Measurements from ENCODE around the gene AGL.
"Not testable (repeated sequence)": the region's sequence is repeated elsewhere in the genome, so short reads cannot be mapped to it uniquely, and the experiment has no call there.

The AGL gene

DNA sequence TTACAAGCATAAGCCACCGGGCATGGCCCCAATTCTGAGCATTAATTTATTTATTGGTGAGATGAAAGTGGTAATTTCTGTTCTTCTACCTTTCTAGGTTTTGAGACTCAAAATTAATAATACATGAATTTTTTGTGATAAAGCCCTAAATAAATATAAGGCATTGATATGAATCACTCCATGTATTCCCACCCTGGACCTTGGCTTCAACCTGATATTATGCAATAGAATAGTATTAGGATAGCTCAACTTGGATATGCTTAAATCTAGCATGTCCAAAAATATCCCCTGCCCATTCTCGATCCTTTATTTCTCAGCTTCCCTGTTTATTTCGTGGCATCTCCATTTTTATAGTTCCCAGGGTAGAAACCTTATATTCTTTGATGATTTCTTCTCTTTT lies 2.5 kb downstream of the AGL start:
- no peak for DNase-seq

DNA sequence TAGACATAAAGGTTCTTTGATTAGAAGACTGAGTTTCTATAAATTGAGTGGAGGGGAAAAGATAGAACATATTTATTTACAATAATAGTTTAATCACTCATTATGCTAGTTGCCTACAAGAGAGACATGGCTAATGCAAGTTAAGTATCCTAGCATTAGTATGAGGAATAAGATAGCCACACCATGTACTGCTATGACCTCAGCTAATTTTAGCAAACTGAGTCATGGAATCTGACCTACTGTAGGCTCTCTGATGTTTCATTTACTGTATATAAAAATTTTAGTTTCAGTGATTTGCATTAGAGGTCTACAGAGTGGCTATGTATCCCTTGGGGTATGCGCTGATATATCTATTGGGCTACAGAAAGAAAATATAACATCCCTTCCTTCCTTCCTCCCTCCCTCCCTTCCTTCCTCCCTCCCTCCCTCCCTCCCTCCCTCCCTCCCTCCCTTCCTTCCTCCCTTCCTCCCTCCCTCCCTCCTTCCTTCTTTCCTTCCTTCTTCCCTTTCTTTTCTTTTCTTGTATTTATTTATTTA lies 5.8 kb downstream of the AGL start:
- no peak for DNase-seq

DNA sequence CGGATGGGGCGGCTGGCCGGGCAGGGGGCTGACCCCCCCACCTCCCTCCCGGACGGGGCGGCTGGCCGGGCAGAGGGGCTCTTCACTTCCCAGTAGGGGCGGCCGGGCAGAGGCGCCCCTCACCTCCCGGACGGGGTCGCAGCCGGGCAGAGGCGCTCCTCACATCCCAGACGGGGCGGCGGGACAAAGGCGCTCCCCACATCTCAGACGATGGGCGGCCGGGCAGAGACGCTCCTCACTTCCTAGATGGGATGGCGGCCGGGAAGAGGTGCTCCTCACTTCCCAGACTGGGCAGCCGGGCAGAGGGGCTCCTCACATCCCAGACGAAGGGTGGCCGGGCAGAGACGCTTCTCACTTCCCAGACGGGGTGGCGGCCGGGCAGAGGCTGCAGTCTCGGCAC lies 6.9 kb downstream of the AGL start:
- not testable (repeated sequence) for DNase-seq

DNA sequence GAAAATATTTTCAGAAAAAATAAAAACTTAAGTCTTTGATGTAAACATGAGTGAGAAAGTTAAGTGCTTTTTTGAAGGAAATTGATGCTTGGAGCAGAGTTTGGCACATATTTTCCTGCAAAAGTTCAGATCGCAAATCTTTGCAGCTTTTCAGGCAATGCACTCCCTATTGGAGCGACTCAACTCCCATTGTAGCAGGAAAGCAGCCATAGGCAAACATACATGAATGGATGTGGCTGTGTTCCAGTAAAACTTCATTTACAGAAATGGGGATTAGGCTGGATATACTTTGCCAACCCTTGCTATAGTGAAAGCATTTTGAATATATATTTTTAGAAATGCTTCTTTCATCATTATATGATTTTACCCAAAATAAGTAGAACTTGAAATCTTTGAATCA lies 8.1 kb downstream of the AGL start:
- DNase-seq, result no peak

DNA sequence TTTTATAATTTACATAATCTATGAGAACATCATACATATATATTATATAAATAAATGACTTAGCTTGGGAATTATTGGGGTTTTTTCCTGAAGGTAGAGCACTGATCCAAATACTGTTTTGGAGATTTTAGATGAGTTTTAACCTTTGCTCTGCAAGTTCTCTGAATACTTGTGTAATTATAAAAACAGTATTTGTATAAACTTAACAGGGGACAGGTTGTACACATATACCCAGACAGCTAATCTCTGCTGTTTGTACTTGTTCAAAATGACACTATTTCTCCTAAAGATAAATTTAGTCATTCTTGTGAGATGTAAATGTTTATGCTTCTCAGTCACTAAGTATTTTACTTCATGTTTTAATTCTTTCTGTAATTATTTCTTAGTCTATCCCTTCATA lies 8.7 kb downstream of the AGL start:
- no peak for DNase-seq

DNA sequence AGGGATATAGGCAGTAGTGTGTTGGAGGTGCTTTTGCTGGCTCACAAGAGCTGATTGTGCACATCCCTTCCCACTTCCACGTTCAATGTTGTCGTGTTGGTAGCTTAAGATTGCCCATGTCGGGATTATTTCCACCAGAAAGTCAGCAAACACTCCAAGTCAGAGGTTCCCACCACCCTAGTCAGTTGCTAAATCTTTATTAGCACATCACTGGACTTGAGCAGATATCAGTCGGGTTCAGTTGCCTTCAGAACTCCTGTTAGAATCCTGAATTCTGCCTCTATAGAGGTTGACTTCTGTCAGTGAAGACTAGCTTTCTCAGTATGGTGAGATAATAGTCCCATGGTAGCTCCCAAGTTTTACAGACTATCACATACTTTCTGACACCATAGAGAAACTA lies 10.5 kb downstream of the AGL start:
- DNase-seq, result no peak

DNA sequence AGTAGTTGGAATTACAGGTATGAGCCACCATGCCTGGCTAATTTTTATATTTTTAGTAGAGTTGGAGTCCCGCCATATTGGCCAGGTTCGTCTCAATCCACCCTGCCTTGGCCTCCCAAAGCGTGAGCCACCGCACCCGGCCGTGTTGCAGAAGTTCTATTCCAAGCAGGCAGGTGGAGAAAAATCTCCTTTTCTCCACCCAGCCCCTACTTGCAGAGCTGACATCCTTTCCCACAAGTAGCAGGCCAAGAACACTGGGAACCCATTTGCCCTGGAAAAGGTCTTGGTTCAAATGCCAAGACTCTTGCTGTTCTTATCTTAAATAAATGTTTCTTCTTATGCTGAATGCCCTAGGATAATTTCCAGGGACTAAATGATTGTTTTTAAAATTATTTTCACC lies 17.5 kb downstream of the AGL start:
- no peak for DNase-seq

DNA sequence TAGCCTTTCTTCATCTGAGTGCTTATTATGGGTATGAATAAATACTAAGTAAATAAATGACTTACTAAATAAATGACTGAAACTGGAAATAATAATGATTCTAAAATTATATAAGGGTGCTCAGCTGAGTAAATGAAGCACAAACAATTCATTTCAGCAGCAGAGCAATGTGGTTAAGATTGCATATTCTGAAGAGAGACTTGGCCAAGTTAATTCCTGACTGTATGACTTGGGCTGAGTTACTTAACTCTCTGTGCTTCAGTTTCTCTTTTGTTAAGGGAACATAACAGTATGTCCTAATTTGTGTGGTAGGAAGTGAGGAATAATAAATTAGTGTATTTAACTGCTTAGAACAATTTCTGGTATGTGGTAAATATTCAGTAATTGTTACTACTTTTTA lies 19.1 kb downstream of the AGL start:
- no peak for DNase-seq

DNA sequence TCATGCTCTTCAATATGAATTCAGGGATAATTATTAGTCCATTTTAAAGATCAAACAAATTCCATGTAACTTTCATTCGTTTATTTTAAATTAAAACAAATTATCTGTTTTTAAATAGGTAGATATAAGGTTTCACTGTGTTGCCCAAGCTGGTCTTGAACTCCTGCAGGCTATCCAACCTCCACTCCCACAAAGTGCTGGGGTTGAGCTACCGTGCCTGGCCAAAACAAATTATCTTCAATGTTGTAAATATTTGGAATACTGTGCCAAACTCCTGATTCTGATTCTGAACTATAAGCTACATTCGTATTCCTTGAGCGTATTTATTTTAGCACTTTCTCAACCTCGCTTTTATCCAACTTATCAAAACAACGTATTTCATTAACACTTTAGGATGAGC lies 19.6 kb downstream of the AGL start:
- no peak for DNase-seq

DNA sequence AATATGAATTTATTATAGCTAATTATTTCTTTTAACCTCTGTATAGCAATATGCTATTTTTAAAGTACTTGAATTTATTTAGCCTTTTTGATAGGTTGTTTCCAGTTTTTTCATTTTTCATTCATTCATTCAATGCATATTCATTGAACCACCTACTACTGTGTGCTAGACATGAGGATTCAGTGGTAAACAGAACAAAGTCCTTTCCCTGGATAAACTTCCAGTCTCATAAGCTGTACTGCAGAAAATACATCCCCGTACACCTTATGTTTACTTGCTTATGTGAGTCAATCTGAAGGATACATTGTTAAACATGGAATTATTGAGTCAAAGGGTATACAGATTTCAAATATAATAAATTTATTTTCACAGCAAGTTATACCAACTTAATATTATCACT lies 21.9 kb downstream of the AGL start:
- DNase-seq, result no peak

DNA sequence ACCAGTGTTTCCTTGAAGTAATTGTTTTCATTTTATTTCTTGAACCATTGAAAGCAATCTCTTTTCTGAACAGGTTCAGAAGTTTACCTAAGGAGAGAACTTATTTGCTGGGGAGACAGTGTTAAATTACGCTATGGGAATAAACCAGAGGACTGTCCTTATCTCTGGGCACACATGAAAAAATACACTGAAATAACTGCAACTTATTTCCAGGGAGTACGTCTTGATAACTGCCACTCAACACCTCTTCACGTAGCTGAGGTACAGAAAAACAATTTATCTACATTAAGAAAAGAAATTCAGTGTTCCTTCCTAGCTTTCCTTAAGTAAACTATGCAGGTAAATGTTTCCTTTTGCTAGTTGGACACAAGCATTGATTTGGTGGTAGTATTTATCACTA lies 27.4 kb downstream of the AGL start:
- no peak for DNase-seq

DNA sequence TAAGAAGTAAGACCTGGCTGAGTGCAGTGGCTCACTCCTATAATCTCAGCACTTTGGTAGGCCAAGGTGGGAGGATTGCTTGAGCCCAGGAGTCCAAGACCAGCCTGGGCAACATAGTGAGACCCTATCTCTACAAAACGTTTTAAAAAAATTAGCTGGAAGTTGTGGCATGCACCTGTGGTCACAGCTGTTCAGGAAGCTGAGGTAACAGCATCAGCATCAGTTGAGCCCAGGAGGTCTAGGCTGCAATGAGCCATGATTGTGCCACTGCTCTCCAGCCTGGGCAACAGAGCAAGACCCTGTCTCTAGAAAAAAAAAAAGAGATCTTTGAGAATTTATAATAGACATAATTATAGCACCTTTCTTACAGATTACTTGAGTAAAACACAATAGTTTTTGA lies 36.0 kb downstream of the AGL start:
- no peak for DNase-seq

DNA sequence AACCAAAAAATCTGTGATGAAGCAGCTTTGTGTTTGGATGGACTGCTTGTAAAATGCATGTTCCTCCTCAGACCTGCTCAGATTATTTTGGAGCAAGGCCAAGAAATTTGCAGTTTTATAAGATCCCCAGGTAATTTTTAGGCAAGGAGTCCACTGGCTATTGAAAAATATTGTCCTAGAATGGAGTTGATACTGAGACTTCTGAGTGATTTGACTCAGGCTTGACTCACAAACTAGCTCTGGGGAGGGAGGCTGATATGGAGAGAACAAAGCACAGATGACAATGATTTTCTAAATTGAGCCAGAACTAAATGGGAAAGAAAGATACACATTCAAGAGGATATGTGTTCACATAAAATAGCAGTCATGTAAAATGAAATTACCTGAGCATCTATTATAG lies 36.7 kb downstream of the AGL start:
- no peak for DNase-seq

DNA sequence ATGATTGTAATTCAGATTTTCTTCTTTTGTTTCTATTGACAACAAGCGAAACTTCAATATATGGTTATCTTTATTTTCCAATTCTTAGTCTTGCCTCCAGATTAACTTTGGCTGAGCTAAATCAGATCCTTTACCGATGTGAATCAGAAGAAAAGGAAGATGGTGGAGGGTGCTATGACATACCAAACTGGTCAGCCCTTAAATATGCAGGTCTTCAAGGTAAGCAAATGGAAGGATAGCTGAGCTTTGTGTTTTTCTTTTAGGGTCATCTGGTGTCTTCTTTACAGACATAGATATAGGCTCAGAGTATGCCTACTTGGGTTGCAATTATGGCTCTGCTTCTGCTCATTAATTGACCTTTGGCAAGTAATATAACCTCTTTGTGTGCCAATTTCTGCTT lies 37.7 kb downstream of the AGL start:
- DNase-seq, result no peak

DNA sequence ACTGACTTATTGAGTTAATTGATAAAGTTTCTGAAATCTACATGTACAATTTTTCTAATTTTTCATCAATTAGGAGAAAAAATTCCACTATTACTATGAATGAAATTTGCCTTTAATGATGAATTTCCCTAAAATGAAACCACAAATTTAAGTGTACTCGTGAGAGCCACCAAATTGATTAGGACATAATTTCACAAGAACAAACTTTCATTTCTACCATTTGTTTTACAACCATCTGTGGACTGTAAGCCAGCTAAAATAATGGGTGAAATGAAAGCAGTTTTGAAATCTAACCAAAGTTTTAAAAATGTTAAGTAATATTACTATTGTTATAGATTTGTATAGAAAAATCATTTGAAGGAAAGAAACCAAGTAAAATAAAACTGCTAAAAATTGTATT lies 41.8 kb downstream of the AGL start:
- DNase-seq, result no peak

DNA sequence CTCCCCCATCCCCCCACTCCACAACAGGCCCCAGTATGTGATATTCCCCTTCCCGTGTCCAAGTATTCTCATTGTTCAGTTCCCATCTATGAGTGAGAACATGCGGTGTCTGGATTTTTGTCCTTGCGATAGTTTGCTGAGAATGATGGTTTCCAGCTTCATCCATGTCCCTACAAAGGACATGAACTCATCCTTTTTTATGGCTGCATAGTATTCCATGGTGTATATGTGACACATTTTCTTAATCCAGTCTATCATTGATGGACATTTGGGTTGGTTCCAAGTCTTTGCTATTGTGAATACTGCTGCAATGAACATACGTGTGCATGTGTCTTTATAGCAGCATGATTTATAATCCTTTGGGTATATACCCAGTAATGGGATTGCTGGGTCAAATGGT lies 53.1 kb downstream of the AGL start:
- DNase-seq, result not testable (repeated sequence)

DNA sequence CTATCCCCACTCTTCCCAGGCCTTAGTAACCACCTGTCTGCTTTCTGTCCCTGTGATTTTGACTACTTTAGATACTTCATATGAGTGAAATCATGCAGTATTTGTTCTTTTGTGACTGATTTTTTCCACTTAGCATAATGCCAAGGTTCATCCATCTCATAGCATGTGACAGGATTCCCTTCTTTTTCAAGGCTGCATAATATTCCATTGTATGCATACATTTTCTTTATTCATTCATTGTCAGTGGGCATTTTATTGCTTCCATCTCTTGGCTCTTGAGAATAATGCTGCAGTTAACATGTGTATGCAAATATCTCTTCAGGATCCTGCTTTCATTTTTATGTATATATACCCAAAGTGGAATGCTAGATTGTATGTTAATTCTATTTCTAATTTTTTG lies 56.4 kb downstream of the AGL start:
- no peak for DNase-seq

DNA sequence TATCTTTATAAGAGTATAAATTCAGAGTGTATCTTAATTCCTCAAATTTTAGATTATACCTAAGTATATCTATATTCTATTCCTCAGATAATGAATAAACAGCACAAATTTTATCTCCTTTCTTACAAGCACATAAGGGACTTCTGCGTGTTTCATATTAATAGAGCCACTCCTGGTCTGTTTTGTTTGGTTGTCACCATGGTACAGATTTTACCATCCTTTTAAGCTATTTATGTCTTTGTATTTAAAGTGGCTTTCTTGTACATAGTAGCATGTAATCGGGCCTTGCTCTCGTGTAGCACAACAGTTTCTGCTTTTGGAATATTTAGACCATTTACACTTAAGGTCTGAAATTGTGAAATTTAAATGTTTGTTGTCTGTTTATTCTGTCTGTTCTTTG lies 67.1 kb downstream of the AGL start:
- no peak for DNase-seq

DNA sequence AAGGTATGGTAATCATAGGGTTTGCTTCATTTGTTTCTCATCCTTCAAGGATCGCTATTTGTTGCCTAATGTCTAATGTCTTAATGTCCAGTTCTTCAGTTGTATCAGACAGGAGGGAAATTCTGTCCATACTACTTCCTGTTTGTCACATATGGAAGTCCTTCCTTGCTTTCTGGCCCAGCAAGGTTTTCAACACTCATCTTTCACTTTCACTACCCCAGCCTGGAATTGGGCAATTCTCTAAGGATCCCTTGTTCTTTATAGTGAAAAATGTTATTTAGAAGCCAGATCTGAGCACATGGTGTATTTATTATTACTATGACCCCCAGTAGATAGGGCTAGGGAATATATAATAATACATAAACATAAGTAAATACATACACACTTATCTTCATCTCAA lies 69.1 kb downstream of the AGL start:
- DNase-seq, result no peak

DNA sequence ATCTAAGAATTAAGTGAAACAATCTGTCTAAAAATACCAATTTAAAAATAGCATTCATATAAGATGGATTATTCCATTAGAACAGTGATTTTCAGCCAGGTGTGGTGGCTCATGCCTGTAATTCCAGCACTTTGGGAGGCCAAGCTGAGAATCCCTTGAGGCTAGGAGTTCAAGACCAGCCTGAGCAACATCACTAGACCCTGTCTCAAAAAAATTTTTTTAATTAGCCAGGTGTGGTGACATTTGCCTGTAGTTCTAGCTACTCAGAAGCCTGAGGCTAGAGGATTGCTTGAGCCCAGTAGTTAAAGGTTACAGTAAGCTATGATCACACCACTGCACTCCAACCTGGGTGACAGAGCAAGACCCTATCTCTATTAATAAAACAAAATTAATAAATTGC lies 84.6 kb downstream of the AGL start:
- no peak for DNase-seq

DNA sequence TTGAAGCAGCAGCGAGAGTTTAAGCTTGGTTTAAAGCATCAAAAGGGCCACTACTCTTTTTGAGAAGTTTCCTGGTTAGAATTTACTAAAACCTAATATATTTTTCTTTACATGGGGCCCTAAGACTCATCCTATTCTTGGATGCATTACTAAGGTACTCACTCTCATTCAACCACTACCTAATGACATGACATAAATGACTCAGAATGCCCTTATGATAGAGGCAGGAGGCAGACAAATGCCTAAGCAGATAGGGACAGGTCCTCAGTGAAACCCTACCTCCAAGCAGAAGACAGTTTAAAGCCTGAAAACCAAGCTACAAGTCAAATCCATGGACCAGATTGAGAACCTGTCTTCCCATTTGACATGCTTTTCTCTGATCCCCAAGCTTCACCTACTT lies 85.4 kb downstream of the AGL start:
- no peak for DNase-seq

DNA sequence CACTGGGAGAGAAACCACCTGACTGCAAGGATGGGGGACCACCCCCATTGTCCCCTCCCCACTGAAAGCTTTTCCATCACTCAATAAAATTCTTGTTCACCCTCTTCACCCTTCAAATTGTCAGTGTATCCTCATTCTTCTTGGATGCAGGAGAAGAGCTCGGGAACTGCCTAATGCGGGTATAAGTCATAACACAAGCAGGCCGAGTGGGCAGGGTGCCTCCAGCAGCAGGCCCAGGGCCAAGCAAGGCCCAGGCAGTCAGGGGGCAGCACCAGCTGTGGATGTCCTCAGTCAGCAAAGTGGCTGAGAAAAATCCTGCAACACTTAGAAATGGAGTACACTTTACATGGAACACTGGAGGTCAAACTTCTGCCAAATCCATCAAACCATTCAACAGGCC lies 85.9 kb downstream of the AGL start:
- DNase-seq, result no peak

DNA sequence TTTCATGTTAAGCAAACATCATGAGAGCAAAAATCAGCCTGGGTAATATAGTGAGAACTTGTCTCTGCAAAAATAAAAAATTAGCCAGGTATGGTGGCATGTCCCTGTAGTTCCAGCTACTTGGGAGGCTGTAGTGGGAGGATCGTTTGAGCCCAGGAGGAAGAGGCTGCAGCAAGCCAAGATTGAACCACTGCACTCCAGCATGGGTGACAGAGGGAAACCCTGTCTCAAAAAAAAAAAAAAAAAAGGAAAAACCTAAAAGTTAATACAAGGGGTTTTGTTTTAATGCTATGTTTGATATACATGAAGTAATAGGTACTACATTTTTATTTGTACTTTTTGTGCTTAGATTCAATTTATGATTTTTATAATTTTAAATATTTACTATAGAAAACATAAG lies 92.6 kb downstream of the AGL start:
- DNase-seq, result no peak

DNA sequence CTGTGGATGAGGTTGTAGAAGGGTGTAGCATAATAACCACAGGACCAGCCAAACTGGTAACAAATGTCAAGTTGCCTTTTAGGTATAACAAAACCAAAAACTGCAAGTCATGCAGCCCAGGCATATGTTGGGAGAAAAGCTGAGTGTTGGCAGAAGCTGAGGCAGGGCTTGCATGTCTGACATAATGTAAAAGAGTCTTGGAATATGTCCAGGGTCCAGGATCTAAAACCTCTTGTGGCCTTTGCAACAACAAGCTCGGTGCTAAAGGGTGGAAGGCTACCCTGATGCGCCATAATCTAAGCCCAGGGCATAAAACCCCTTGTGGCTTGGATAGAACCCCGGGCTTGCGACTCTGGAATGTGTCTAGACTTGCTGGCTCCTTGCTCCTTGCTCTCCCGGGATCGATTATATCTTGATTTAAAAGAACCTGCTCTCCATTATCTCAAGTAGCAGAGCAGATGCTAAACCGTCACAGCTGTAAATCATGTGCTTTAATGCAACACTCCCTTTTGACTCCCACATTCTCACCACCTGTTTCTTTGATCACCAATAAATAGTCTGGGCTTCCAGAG lies 93.1 kb downstream of the AGL start:
- DNase-seq, result no peak

DNA sequence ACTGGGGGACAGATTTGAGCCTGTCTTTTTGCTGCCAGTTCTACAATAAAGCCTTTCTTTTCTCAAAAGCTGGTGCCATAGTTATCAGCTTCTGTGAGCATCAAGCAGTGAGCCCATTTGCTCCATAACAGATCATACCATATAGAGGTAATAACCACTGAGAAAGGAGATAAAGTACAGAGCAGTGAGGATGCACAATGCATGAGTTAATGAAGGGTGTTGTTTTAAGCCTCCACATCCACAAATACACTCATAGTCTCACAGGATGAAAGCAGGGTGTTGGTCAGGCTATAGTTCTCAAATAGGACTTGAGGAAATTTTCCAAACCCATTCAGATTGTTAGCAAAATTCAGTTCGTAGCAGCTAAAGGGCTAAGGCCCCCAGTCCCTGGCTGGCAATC lies 94.0 kb downstream of the AGL start:
- no peak for DNase-seq

DNA sequence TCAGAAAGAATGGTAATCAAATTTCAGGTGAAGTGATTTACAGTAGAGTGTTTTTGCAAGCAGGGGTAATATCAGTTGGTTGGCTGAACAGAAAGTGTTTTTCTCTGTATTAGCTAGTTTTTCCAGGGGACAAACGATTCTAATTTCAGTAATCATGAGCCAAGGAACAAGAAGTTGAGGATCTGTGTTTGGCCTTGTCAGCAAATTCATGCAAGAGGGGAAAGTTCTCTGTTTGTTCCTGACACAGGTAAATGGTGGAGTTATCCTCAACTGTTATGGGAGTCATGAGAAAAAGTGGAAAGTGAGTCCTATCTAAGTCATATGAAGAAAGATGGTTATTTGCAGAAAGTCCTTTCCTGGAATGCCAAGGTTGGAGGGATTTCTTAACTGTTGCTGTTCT lies 95.0 kb downstream of the AGL start:
- DNase-seq, result no peak
